Lung (tissue), 12 donors: ENCODE data around the gene TMEM14A. TPM values are rescaled to one million over a fixed set of nuclear protein-coding genes. Genes with fewer than 3 reads are reported as not detected.

Experiments
- ATAC-seq: fragments of 200-7000 bp; cut with Tn5 transposase; one replicate; pipeline ENCODE4 v1.9.1; 2020; ENCODE audit warnings: moderate number of reproducible peaks; ENCODE audit not compliant: insufficient read depth, low FRiP score
- DNase-seq, 3 donors: peaks; one replicate each; pipeline ENCODE4 v3.0.0-alpha.2; 2013 to 2017
- H3K27ac ChIP-seq, 2 donors: one replicate each; pipeline ENCODE4 v1.5.1; 2013; ENCODE audit warnings: mild to moderate bottlenecking in 2 of 2, moderate library complexity in 2 of 2, control low read depth in 1 of 2, inconsistent platforms in 1 of 2, low read depth in 1 of 2, low read length in 1 of 2
- H3K27me3 ChIP-seq, 3 donors: one replicate each; pipeline ENCODE4 v1.5.1; 2013; ENCODE audit warnings: low read length in 2 of 3; ENCODE audit not compliant: control insufficient read depth in 3 of 3, insufficient read depth in 3 of 3
- H3K36me3 ChIP-seq, 4 donors: one replicate each; pipeline ENCODE4 v1.5.1; 2013; ENCODE audit warnings: low read length in 4 of 4, mild to moderate bottlenecking in 1 of 4, moderate library complexity in 1 of 4; ENCODE audit not compliant: control insufficient read depth in 4 of 4, insufficient read depth in 4 of 4
- H3K4me1 ChIP-seq, 5 donors: one replicate each; pipeline ENCODE4 v1.5.1; 2013; ENCODE audit warnings: low read length in 5 of 5, mild to moderate bottlenecking in 2 of 5, moderate library complexity in 1 of 5; ENCODE audit not compliant: control insufficient read depth in 5 of 5, insufficient read depth in 5 of 5
- H3K4me3 ChIP-seq: one replicate; pipeline ENCODE4 v1.5.1; 2013; ENCODE audit warnings: mild to moderate bottlenecking, control low read depth, moderate library complexity
- H3K9ac ChIP-seq, 2 donors: one replicate each; pipeline ENCODE4 v1.5.1; 2013; ENCODE audit warnings: low read length in 2 of 2, control low read depth in 1 of 2; ENCODE audit not compliant: insufficient read depth in 1 of 2
- H3K9me3 ChIP-seq, 4 donors: one replicate each; pipeline ENCODE4 v1.5.1; 2013; ENCODE audit warnings: low read length in 3 of 4, mild to moderate bottlenecking in 1 of 4, moderate library complexity in 1 of 4; ENCODE audit not compliant: control insufficient read depth in 4 of 4, insufficient read depth in 3 of 4
- WGBS, 2 donors: extraction: QIAGEN DNeasy Blood & Tissue Kit; methylation state at CpG; one replicate each; pipeline ENCODE4 v1.1.7; 2013; 5-methylcytosine and 5-hydroxymethylcytosine counted together
- polyA plus RNA-seq, 2 donors: library from polyadenylated mRNA; stranded (reverse); fragments of 200-250 nt; gene quantifications; one replicate each; pipeline ENCODE4 v1.2.1, GENCODE V29; 2013
- total RNA-seq, 2 donors: library from RNA; depleted of rRNA in 1 of 2; stranded (reverse); fragments of >200 nt in 1 of 2; gene quantifications; one replicate each; pipeline ENCODE4 v1.2.1, GENCODE V29; 2014 to 2021
- TF ChIP-seq, protein P1 (sequence below): IDR thresholded peaks from 2 replicates; pipeline ENCODE4 v1.5.1; 2012; ENCODE audit warnings: mild to moderate bottlenecking; ENCODE audit errors: control extremely low read depth, extremely low read depth
- donor health status: control.
- donor health status: control.
- donor health status: Bipolar disorder and iron deficiency.
- donor health status: healthy.
- donor health status: DM: yes; HTN: yes; CAD: no.

Gene TMEM14A
- total and polyA plus RNA-seq, 4 donors = 14.0 to 18.5 (median 17.5) TPM

GRCh38 chr6:52725535-52726192 is 54.8 kb downstream of the TMEM14A start:
- no peaks in the 10 kb centered on the region for H3K36me3 ChIP-seq
- no peaks in the 10 kb centered on the region for H3K27me3 ChIP-seq
- H3K9ac ChIP-seq = no peak overlapping the region
- H3K9me3 ChIP-seq = no peaks in the 10 kb centered on the region
- WGBS, 2 donors = 63 to 83% methylated on average over 2 of the region's 2 CpGs
- H3K4me1 ChIP-seq = no peaks in the 10 kb centered on the region
- no peak overlapping the region for H3K27ac ChIP-seq
- H3K4me3 ChIP-seq = no peak overlapping the region
- ATAC-seq (peak; percentile 44), DNase-seq (peak in 2 of 3 donors; percentile 38 to 59)
- TF ChIP-seq, protein P1, sequence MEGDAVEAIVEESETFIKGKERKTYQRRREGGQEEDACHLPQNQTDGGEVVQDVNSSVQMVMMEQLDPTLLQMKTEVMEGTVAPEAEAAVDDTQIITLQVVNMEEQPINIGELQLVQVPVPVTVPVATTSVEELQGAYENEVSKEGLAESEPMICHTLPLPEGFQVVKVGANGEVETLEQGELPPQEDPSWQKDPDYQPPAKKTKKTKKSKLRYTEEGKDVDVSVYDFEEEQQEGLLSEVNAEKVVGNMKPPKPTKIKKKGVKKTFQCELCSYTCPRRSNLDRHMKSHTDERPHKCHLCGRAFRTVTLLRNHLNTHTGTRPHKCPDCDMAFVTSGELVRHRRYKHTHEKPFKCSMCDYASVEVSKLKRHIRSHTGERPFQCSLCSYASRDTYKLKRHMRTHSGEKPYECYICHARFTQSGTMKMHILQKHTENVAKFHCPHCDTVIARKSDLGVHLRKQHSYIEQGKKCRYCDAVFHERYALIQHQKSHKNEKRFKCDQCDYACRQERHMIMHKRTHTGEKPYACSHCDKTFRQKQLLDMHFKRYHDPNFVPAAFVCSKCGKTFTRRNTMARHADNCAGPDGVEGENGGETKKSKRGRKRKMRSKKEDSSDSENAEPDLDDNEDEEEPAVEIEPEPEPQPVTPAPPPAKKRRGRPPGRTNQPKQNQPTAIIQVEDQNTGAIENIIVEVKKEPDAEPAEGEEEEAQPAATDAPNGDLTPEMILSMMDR = no peak

DNA sequence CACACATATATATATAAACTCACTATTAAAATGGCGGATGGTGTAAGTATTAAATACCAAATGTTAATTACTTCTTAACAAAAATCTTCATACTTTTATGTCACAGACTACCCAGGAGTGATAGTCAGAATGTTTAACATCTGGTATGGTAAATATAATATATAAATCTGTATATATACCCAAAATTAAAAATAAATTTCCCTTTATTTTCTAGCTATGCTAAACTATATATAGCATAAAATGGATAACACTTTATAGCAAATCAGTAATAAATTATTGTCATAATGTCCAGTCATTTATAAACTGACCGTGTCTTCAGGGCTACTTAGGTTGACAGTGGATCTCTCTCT is 55.3 kb downstream of the TMEM14A start:
- TF ChIP-seq, protein P1 = no peak
- no peak for ATAC-seq
- DNase-seq = no peak
- Histone ChIP-seq H3K4me3 (no peak overlapping the region), H3K27me3 (no peaks in the 10 kb centered on the region), H3K27ac (no peak overlapping the region), H3K36me3 (no peaks in the 10 kb centered on the region), H3K9me3 (no peaks in the 10 kb centered on the region), H3K4me1 (no peaks in the 10 kb centered on the region), H3K9ac (no peak overlapping the region)
- WGBS, 2 donors = 64 to 78% methylated on average over 2 of the region's 2 CpGs

- ATAC-seq = no peak
- H3K27me3 ChIP-seq = no peaks in the 10 kb centered on the region
These were observed 56.0 kb downstream of the TMEM14A start for GRCh38 chr6:52726741-52727535.

More at GRCh38 chr6:52726741-52727535, 56.0 kb downstream of the TMEM14A start:
- Histone ChIP-seq H3K9me3 (no peaks in the 10 kb centered on the region), H3K4me3 (no peak overlapping the region), H3K27ac (no peak overlapping the region), H3K4me1 (no peaks in the 10 kb centered on the region), H3K9ac (no peak overlapping the region), H3K36me3 (no peaks in the 10 kb centered on the region)
- 89 to 93% methylated on average over 15 of the region's 15 CpGs for WGBS, 2 donors
- no peak for DNase-seq
- TF ChIP-seq, protein P1 = no peak
